Activated T-cell treated with anti-CD3 and anti-CD28 coated beads, Interleukin-2, amount 50 U/mL, for 72 hours (primary cell): ENCODE results near the gene ANKRD23. TPM values are rescaled to one million over a fixed set of nuclear protein-coding genes. Genes with fewer than 3 reads are reported as not detected.
A peak's percentile ranks its signal among the peaks of the same experiment; 100 is the strongest.

Experiments
- ATAC-seq, 2 donors: fragments of 150-1000 bp; cut with Tn5 transposase; replicated peaks in 1 of 2; 2 replicates each; pipeline ENCODE4 v1.10.0; 2021; ENCODE audit warnings: moderate library complexity in 2 of 2, mild to moderate bottlenecking in 1 of 2
- DNase-seq, 2 donors: peaks; one replicate each; pipeline ENCODE4 v3.0.0; 2021 to 2022; ENCODE audit warnings: mixed read lengths in 1 of 2
- H3K27ac Mint-ChIP-seq: one replicate; pipeline ENCODE4 v1.8.0; 2022; ENCODE audit warnings: mild to moderate bottlenecking, moderate library complexity, mixed read lengths
- H3K27me3 Mint-ChIP-seq: one replicate; pipeline ENCODE4 v1.8.0; 2022; ENCODE audit warnings: low read depth, mixed read lengths
- H3K36me3 Mint-ChIP-seq, 2 donors: one replicate each; pipeline ENCODE4 v1.8.0; 2022; ENCODE audit warnings: mixed read lengths in 2 of 2, mild to moderate bottlenecking in 1 of 2; ENCODE audit not compliant: insufficient read depth in 2 of 2
- H3K4me1 Mint-ChIP-seq: one replicate; pipeline ENCODE4 v1.8.0; 2022; ENCODE audit warnings: low read depth, mixed read lengths
- H3K4me3 Mint-ChIP-seq, 2 donors: one replicate each; pipeline ENCODE4 v1.8.0; 2022; ENCODE audit warnings: mild to moderate bottlenecking in 2 of 2, mixed read lengths in 2 of 2, moderate library complexity in 2 of 2
- H3K9me3 Mint-ChIP-seq, 2 donors: one replicate each; pipeline ENCODE4 v1.8.0; 2022; ENCODE audit warnings: mixed read lengths in 2 of 2
- total RNA-seq, 2 donors: library from RNA; stranded (reverse); gene quantifications; one replicate each; pipeline ENCODE4 v1.2.3, GENCODE V29; 2022

ANKRD23 gene
- total RNA-seq, 2 donors from 2014 or later: 4.4 to 5.7 TPM

GRCh38 chr2:96817882-96818281 is 25.9 kb downstream of the ANKRD23 start:
- DNase-seq: no peak
- H3K4me1 Mint-ChIP-seq: peaks cover 52% of the 10 kb centered on the region
- H3K9me3 Mint-ChIP-seq: no peaks in the 10 kb centered on the region
- no peaks in the 10 kb centered on the region for H3K27me3 Mint-ChIP-seq
- peak overlapping the region; percentile 75 to 87 for H3K4me3 Mint-ChIP-seq
- H3K36me3 Mint-ChIP-seq: peaks cover 4 to 7% of the 10 kb centered on the region in 2 donors
- H3K27ac Mint-ChIP-seq: no peak overlapping the region
- ATAC-seq: no peak

- Mint-ChIP-seq H3K4me1 (peaks cover 60% of the 10 kb centered on the region), H3K36me3 (peaks cover 4 to 7% of the 10 kb centered on the region in 2 donors), H3K4me3 (peak overlapping the region; percentile 75 to 87), H3K9me3 (no peaks in the 10 kb centered on the region), H3K27ac (no peak overlapping the region), H3K27me3 (no peaks in the 10 kb centered on the region)
- ATAC-seq (no peak), DNase-seq (peak in 1 of 2 donors; percentile 13)
Measured at GRCh38 chr2:96816836-96817702, 26.8 kb downstream of the ANKRD23 start.

GRCh38 chr2:96816127-96816835 is 27.5 kb downstream of the ANKRD23 start, which contains the start of gene CNNM3:
Gene CNNM3, plus strand, starts transcription at chr2:96816268. Its CDS starts 10 bp downstream, at chr2:96816278.
- Mint-ChIP-seq H3K27ac (peak within 1 kb of the TSS; percentile 31), H3K9me3 (no peaks in the 10 kb centered on the region), H3K4me3 (peak within 1 kb of the TSS; percentile 90 to 91), H3K27me3 (no peaks in the 10 kb centered on the region), H3K4me1 (peaks cover 61% of the 10 kb centered on the region), H3K36me3 (peaks cover 4 to 7% of the 10 kb centered on the region in 2 donors)
- DNase-seq (peak; percentile 99), ATAC-seq (peak; percentile 93 to 94)

GRCh38 chr2:96815326-96816126 is 28.3 kb downstream of the ANKRD23 start:
- H3K9me3 Mint-ChIP-seq: no peaks in the 10 kb centered on the region
- ATAC-seq (no peak), DNase-seq (peak; percentile 30 to 42)
- H3K4me1 Mint-ChIP-seq: peaks cover 53% of the 10 kb centered on the region
- no peaks in the 10 kb centered on the region for H3K27me3 Mint-ChIP-seq
- peaks cover 4 to 7% of the 10 kb centered on the region in 2 donors for H3K36me3 Mint-ChIP-seq
- peak overlapping the region; percentile 31 for H3K27ac Mint-ChIP-seq
- H3K4me3 Mint-ChIP-seq: peak overlapping the region; percentile 90 to 91

- Mint-ChIP-seq H3K4me1 (peaks cover 34% of the 10 kb centered on the region), H3K27me3 (no peaks in the 10 kb centered on the region), H3K36me3 (peaks cover 4 to 6% of the 10 kb centered on the region in 2 donors), H3K4me3 (no peak overlapping the region), H3K9me3 (no peaks in the 10 kb centered on the region), H3K27ac (no peak overlapping the region)
- ATAC-seq (no peak), DNase-seq (no peak)
Measured at GRCh38 chr2:96813656-96814055, 30.2 kb downstream of the ANKRD23 start.

GRCh38 chr2:96811917-96812316 is 31.9 kb downstream of the ANKRD23 start:
- no peak for DNase-seq
- no peak overlapping the region for H3K4me3 Mint-ChIP-seq
- H3K4me1 Mint-ChIP-seq: peaks cover 24% of the 10 kb centered on the region
- no peaks in the 10 kb centered on the region for H3K27me3 Mint-ChIP-seq
- H3K36me3 Mint-ChIP-seq: no peaks in the 10 kb centered on the region
- H3K9me3 Mint-ChIP-seq: no peaks in the 10 kb centered on the region
- H3K27ac Mint-ChIP-seq: no peak overlapping the region
- ATAC-seq: no peak

GRCh38 chr2:96810783-96811192 is 33.0 kb downstream of the ANKRD23 start:
- Mint-ChIP-seq H3K4me1 (peaks cover 33% of the 10 kb centered on the region), H3K27me3 (no peaks in the 10 kb centered on the region), H3K36me3 (no peaks in the 10 kb centered on the region), H3K27ac (no peak overlapping the region), H3K9me3 (no peaks in the 10 kb centered on the region), H3K4me3 (no peak overlapping the region)
- no peak for ATAC-seq
- DNase-seq: no peak

GRCh38 chr2:96809951-96810782 is 33.7 kb downstream of the ANKRD23 start:
- Mint-ChIP-seq H3K4me3 (no peak overlapping the region), H3K36me3 (no peaks in the 10 kb centered on the region), H3K4me1 (peaks cover 30% of the 10 kb centered on the region), H3K27me3 (no peaks in the 10 kb centered on the region), H3K27ac (no peak overlapping the region), H3K9me3 (no peaks in the 10 kb centered on the region)
- DNase-seq (no peak), ATAC-seq (no peak)

- H3K27ac Mint-ChIP-seq: no peak overlapping the region
- H3K9me3 Mint-ChIP-seq: no peaks in the 10 kb centered on the region
- no peaks in the 10 kb centered on the region for H3K36me3 Mint-ChIP-seq
- H3K4me3 Mint-ChIP-seq: no peak overlapping the region
- H3K27me3 Mint-ChIP-seq: no peaks in the 10 kb centered on the region
- H3K4me1 Mint-ChIP-seq: peaks cover 26% of the 10 kb centered on the region
- ATAC-seq: no peak
- no peak for DNase-seq
Measured at GRCh38 chr2:96809216-96809882, 34.5 kb downstream of the ANKRD23 start.

GRCh38 chr2:96808176-96808837 is 35.5 kb downstream of the ANKRD23 start:
- no peak for ATAC-seq
- no peaks in the 10 kb centered on the region for H3K27me3 Mint-ChIP-seq
- H3K36me3 Mint-ChIP-seq: no peaks in the 10 kb centered on the region
- peaks cover 26% of the 10 kb centered on the region for H3K4me1 Mint-ChIP-seq
- H3K4me3 Mint-ChIP-seq: peak overlapping the region in 1 of 2 donors; percentile 4
- H3K27ac Mint-ChIP-seq: no peak overlapping the region
- H3K9me3 Mint-ChIP-seq: no peaks in the 10 kb centered on the region
- DNase-seq: no peak

GRCh38 chr2:96807127-96807471 is 36.7 kb downstream of the ANKRD23 start:
- Mint-ChIP-seq H3K27ac (peak overlapping the region; percentile 80), H3K4me3 (peak overlapping the region in 1 of 2 donors; percentile 84), H3K36me3 (no peaks in the 10 kb centered on the region), H3K4me1 (peaks cover 18% of the 10 kb centered on the region), H3K27me3 (no peaks in the 10 kb centered on the region), H3K9me3 (no peaks in the 10 kb centered on the region)
- DNase-seq (no peak), ATAC-seq (no peak)
